HFF-Myc (cell line): ENCODE results near the gene NCOR2.

ENCODE experiments used
- DNase-seq: peaks from one replicate; pipeline ENCODE4 v3.0.0-alpha.2; 2011; ENCODE audit warnings: low read depth; ENCODE audit errors: extremely low read depth
- H3K4me3 ChIP-seq: replicated peaks from 2 replicates; pipeline ENCODE4 v1.5.1; 2011; ENCODE audit warnings: low read depth, mild to moderate bottlenecking, control low read depth, low read length
- CTCF ChIP-seq: IDR thresholded peaks from 2 replicates; pipeline ENCODE4 v1.5.1; 2012; ENCODE audit warnings: mild to moderate bottlenecking, low read depth, low read length, control low read depth; ENCODE audit errors: missing control alignments

Gene NCOR2

GRCh38 chr12:124520265-124520701 is 47.1 kb downstream of the NCOR2 start:
- TF ChIP-seq CTCF = no peak
- DNase-seq = no peak
- no peak overlapping the region for H3K4me3 ChIP-seq

- no peak for TF ChIP-seq CTCF
- no peak overlapping the region for H3K4me3 ChIP-seq
- no peak for DNase-seq
Observed at GRCh38 chr12:124519746-124520145, 47.7 kb downstream of the NCOR2 start.

- H3K4me3 ChIP-seq = peak overlapping the region; percentile 58
- no peak for TF ChIP-seq CTCF
- peak; percentile 99 for DNase-seq
Observed at GRCh38 chr12:124518051-124518932, 49.1 kb downstream of the NCOR2 start.
